EH (cell line): Measurements from ENCODE around the gene CHRND.
A peak's percentile ranks its signal among the peaks of the same experiment; 100 is the strongest.
"Not testable (repeated sequence)": the region's sequence is repeated elsewhere in the genome, so short reads cannot be mapped to it uniquely, and the experiment has no call there.

ENCODE experiments used
- DNase-seq: peaks from one replicate; pipeline ENCODE4 v3.0.0-alpha.2; 2015; ENCODE audit warnings: low read depth

The CHRND gene

DNA sequence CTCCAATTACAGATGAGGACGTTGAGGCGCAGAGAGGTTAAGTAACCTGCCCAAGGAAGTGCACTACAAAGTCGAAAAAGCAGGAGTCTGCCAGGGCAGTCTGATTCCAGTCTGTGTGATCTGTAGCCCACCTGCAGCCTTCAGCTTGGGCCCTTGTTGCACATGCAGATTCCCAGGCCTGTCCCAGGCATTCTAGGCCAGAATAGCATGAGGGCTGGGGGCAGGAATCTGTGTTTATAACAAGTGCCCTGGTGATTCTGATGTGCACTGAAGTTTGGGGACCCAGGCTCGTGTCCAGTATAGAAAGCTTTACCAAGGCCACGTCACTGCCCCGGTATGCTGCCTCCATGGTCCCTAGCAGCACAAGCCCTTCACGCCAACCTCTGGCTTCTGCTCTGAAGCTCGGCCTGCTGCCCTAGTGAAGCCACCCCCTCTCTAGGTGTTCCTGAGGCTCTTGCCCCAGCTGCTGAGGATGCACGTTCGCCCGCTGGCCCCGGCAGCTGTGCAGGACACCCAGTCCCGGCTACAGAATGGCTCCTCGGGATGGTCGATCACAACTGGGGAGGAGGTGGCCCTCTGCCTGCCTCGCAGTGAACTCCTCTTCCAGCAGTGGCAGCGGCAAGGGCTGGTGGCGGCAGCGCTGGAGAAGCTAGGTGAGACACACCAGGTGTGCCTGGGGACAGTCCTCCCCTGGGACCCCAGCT, 18.1 kb downstream of the CHRND start:
- no peak for DNase-seq

DNA sequence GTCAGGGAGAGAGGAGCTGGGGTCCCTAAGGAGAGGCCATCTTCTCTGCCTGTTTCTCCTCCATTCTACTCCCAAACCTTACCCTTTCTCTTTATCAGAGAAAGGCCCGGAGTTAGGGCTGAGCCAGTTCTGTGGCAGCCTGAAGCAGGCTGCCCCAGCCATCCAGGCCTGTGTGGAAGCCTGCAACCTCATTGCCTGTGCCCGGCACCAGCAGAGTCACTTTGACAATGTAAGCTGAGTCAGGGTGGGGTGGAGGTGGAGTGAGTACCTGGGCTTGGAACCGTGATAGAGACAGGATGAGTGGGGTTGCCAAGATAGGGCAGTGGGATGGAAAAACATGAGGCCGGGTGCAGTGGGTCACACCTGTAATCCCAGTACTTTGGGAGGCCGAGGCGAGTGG, 18.7 kb downstream of the CHRND start:
- no peak for DNase-seq

DNA sequence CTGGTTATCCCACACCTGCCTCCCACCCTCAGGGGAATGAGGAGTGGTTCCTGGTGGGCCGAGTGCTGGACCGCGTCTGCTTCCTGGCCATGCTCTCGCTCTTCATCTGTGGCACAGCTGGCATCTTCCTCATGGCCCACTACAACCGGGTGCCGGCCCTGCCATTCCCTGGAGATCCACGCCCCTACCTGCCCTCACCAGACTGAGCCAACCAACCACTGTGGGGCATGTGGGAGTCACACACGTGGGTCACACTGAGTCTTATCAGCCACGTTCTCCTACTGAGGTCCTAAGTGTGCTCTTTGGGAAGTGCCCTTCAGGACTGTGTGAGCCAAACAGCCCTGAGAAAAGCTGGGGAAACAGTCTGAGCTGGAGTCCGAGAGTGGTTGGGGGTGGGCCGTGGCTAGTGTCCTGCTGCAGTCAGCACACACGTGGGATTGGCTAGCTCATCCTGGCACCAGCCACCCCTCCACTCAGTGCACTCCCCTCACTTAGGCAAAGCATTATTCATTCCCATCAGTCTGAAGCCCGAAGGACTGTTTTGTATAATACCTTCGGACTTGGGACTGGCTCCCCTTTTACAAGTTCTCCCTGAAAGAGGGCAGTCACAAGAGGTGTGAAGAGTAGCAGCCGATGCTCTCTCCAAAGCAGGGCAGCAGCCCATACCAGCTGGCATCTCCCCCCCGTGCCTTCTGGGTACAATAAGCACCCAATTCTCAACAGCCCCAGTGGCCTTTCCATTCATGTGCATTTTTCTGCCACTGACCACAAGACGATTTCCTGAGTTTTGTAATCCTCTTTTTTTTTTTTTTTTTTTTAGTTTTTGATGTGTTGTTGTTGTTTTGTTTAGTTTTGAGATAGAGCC, 19.8 kb downstream of the CHRND start:
- no peak for DNase-seq

DNA sequence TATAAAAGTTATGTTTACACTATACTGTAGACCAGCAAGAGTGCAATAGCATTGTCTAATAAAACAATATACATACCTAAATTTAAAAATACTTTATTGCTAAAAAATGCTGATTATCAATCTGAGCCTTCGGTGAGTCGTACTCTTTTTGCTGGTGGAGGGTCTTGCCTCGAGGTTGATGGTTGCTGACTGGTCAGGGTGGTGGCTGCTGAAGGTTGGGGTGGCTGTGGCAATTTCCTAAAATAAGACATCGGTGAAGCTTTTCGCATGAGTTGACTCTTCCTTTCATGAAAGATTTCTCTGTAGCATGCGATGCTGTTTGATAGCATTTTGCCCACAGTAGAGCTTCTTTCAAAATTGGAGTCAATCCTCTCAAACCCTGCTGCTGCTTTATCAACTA, 22.0 kb downstream of the CHRND start:
- no peak for DNase-seq

DNA sequence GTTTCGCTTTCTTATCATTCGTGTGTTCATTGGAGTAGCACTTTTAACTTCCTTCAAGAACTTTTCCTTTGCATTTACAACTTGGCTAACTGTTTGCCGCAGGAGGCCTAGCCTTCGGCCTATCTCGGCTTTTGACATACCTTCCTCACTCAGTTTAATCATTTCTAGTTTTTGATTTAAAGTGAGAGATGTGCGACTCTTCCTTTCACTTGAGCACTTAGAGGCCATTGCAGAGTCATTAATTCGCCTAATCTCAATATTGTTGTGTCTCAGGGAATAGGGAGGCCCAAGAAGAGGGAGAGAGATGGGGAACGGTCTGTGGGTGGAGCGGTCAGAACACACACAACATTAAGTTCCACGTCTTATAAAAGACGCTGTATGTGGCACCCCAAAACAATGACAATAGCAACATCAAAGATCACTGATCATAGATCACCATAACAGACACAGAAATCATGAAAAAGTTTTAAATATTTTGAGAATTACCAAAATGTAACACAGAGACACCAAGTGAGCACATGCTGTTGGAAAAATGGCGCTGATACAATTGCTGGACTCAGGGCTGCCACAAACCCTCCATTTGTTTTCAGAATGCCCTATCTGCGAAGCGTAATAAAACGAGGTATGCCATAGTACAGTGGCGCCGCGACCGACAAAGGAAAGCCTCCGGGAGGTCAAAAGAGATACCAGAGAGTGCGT, 23.8 kb downstream of the CHRND start:
- DNase-seq: peak; percentile 9

DNA sequence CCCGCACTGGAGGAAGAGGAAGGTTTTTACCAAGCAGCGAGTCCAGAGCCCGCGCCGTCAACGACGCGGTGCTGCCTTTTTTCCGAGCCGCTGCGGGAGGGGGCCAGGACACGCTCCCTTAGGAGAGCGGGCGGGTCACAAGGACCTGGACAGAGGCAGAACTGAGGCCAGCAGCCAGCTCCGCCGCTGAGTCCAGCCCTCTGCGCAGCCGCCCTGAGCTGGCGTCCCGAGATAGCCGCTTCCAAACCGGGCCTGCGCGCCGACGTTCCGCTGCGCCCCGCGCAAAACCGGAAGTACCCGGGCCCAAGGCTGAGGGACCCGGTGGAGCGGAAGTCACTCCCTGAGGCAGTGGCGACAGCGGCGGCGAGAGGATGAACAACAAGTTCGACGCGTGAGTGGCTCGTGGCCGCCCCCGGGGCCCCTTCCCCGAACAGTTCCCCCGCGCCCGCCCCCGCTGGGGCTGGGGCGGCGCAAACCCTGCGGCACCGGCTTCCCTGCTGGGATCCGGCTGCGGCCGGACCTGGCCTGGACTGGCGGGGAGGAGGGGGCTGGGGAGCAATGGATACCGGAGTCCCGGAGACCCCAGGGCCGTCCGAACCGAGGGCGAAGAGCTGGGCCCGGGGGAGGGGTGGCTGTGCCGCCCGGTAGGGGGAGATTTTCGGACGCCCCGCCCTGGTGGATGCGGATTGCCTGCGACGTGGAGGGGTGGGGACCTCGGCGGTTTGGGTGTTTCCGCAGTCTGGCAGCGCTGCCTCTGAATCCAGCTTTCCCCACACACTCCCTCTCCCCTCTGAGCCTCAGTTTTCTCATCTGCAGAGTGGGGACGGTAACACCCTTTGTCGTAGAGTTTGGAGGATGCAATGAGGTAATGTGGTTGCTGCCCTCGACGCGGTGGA, 24.6 kb downstream of the CHRND start, which contains the start of the genes EIF4E2 and TIGD1:
EIF4E2 (plus strand) TSS at position 336 of the 896 bp plus-strand sequence; CDS start at position 372, 36 bp downstream.
TIGD1 (minus strand) TSS at position 204 of the 896 bp plus-strand sequence. CDS start 675 bp downstream, outside the sequence.
- peak; percentile 94 for DNase-seq

DNA sequence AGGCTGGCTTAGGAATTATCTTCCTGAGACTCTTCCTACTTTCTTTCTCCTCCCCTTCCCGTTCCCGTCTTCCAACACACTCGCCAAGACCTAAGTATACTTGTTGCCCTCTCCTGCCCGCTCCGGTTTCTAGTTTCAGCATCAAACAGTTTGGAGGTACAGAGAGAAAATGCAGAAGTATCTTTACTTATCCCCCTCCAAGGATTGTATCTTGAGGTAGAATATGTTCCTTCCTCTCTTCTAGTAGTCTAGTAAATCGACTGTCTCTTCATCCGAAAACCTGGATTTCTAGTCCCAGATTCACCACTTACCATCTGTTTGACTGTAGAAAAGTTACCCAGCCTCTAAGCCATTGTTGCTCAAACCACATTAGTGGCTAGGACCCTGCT, 25.3 kb downstream of the CHRND start:
- DNase-seq: no peak

DNA sequence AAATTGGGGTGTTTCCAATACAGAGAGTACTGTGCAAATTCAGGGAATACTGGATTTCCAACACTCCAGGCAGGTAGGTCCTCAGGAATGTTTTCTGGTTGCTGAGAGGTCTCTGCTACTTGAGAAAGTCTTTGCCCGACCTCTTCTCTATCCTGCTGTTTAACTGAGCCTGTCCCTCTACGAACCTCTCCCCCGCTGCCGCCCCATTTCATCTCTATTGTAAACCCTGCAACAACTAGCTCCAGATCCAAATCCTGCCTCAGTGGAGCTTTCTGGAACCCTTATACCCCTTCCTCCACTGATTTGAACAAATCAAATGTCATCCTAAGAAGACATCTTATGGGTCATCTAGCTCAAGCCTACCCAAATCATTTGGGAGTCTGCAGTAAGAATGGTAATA, 25.8 kb downstream of the CHRND start:
- no peak for DNase-seq

DNA sequence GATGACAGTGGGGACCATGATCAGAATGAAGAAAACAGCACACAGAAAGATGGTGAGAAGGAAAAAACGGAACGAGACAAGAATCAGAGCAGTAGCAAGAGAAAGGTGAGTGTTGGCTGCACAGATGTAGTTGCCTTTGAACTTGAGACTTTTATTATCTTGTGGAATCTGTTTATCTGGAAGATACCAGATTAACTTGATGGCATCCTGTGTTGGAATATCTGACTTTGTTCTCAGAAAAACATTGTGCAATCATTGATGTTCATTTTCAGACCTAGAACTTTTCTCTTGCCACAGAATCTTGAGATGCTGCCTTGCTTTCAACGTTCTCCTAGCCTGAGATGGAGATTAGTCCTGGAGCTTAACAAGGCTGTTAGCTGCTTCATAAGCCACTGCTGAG, 30.5 kb downstream of the CHRND start:
- no peak for DNase-seq

DNA sequence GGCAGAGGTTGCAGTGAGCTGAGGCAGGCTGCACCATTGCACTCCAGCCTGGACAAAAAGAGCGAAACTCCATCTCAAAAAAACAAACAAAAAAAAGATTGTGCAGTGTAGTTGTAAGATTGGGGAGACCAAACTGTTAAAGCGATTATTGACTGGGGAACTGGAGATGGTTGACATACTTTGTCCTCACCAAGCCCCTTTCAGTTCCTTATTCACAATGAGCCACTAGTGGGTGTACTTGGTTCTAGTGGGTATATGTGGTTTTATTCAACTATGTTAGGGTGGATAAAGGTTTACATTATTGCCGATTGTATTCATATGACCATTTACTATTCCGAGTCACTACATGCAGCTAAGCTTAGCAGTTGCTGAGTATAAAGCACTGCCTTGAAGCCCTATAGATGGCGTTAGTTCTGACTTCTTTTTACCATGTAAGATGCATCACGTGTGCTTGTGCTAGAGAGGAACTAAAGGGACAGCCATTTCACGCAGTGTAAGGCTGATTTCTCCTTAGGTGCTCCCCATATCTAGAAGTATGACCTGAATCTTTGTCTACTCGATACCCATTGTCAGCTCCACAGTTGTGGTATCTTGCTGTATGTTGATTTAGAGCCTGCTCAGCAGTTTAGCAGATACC, 36.7 kb downstream of the CHRND start:
- no peak for DNase-seq

DNA sequence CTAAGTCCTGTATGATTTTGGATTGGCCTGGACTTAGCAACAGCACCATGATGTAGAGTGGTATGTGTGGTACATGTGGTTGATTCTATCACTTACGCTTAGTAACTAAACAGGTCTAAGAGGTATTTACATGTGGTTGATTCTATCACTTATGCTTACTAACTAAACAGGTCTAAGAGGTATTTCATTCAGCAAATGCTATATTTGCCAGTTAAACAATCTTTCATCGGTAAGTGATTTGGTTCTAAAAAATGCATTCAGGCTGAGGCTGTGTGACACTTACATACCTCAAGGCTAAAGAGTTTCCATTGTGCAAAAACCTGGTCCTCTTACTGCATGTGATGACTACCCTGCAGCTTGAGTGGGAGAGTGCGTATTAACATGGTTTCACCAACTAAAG, 37.6 kb downstream of the CHRND start:
- peak; percentile 33 for DNase-seq

DNA sequence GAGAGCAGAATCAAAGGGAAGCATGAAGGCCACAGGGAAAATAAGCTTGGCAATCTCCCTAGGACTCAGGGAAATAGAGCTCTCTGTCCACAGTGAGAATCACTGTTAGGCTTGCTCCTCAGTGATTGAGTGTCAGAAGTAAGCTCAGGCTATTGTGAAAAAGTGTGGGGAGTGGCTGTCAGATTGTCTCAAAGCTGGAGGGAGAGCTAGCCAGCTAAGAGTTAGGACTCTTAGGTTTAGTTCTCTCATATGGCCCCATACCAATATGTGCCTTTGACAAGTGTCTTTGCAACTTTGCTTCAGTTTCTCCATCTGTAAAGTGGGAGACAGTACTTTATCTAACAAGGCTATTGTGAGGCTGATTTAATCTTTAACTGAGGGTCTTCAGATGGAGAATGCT, 41.8 kb downstream of the CHRND start:
- DNase-seq: no peak

DNA sequence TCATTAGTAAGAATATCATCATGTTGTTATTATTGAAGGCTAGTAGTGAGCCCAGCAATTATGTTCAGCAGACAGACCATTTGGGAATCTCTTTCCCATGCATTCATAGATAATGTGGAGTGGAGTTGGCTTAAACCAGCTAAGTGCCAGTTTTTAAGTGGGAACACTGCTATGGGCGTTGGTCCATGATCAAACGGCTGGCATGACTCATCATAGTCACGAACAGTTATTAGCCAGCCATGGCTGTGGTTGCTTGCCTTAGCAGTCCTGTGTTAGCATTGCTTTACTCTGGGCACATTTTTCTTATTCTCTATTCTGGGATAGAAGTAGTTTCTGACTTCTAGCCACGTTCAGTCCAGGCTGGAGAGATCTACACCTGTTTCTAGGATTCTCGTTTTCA, 42.2 kb downstream of the CHRND start:
- peak; percentile 90 for DNase-seq

DNA sequence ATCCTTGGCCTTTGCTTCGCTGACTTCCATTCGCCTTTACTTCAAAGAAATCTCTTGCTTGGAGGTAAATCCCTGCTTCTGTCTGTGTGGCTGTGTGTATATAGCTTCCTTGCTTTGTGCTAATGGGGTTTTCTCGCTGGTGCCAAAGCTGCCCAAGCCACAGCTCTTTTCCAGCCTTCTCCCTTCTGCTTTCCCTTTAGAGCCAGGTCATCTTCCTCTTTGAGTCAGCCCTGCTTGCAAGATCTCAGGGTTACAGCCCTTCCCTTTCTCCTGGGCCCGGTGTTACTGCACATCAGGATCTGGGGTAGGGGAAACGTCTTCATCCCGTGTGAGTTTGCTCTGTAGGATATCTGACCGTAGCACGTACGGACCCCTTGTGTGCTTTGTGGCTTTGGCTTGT, 43.6 kb downstream of the CHRND start:
- DNase-seq: no peak

DNA sequence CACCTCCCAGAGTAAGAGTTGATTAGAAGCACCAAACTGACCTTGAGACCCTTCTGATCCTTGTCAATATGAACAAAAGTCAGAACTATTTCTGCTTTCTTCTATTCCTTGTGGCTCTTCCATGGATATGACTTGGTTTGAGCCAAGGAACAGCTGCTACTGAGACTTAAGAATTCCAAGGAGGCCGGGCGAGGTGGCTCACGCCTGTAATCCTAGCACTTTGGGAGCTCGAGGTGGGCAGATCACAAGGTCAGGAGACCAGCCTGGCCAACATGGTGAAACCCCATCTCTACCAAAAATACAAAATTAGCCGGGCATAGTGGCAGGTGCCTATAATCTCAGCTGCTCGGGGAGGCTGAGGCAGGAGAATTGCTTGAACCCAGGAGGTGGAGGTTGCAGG, 44.5 kb downstream of the CHRND start:
- DNase-seq: not testable (repeated sequence)

DNA sequence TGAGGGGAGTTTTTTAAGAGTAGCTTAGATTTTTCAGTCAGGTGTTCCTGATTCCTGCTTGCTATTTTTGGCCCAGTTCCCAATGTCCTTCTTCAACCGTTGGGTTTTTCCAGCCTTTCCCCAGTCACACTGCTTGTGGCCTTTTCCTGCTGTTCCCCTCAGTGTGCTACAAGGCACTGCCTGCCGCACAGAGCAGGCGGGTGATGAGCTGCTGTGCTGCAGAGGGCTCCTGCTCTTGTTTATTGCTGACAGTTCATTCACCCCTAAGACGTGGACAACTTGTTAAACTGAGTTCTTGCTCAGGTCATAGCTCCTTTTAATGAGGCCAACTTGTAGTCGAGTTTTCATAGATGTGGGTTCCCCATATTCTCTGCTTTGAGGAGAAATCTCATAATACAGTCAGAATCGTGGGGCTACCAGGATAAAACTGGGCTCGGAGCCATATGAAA, 45.1 kb downstream of the CHRND start:
- DNase-seq: no peak

DNA sequence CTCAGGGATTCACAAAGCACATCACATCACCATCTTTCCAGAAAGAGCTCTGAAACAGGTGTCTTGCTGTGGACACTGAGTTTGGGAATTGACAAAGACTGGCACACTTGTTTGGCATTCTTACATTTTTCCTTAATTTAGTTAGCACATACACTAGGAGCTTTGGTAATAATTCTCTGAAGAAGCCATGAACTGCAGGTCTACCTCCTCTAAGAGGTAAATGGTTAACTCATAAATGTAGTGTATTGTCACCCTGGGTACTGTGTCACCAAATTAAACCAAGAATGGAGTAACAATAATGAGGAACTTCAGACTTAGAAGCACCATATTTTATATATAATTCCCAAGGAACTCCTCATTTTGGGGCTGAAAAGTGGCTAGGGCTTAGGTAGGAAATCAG, 47.1 kb downstream of the CHRND start:
- DNase-seq: no peak

DNA sequence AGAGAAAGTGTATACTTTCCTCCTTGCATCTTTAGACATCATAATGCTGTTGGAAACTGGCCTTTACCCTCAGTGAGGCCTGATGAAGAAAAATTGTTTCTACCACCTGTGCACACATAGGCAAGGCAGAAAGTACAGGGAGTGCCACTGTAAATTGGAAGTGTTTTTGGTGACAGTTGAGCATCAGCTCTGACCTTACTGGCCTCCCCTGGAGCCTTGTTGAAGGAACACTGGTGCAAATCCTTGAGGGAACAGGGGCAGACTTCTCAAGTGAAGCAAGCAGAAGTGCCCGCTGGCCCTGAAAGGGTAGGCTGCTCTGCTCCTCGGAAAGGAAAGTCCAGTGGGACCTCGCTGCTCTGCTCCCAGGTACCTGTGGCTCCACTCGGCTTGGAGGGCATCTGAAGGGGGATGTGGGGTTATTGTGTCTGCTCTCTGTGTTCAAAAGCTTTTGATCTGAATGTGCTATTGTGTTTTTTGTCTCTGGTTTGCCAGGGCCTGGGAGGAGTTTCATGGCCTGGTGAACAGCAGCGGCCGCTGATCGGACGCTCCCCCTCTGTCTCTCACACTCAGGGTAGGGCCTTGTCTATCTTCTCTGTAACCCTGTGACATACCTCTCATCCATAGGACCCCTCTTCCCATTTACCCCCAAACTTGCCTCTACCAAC, 47.9 kb downstream of the CHRND start:
- no peak for DNase-seq

DNA sequence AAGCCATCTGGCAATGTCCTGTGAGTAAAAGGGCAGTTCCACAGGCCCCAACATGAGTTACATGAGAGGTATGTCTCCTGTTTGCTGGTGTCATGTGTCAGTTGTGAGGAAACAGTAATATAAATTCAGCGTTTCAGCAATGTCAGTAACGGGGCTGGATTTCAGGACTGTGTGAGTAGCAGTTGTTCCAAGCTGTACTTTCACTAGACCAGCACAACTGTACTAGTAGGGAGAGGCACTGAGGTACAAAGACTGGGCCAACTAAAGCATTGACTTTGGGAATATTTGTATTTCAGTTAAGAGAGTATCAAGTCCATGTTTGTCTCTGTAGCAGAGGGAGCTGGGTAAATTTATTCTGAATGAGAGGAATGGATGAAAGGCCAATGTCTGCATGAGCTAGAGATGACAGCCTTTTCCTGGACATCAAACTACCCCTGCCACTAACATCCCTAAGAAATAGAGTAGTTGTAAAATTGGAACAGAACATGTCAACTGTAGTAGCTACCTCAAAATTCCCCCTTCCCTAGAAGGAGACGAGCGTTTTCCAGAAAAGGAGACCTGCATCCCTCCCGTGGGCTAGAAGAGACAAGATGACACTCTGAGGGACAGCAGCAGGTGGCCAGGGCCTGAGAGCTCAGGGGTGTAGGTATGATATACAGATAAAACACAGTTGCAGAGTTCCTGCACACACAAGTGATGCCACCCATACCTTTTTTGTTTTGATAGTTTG, 48.9 kb downstream of the CHRND start:
- peak; percentile 70 for DNase-seq

DNA sequence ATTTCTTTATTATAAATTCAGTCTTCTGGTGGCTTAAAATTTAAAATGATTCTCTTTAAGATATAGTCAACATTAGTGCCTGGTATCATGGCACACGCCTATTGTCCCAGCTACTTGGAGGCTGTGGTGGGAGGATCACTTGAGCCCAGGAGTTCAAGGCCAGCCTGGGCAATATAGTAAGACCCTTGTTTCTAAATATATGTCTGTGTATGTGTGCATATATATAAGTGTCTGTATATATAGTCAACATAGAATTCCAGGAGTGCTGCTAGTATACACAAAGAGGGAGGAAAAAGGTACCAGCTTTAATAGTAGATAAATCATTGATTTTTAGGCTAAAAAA, 49.4 kb downstream of the CHRND start:
- no peak for DNase-seq
